ENCODE results near the gene FAM20A. TPM values are rescaled to one million over a fixed set of nuclear protein-coding genes. Genes with fewer than 3 reads are reported as not detected.

Gene FAM20A
- total and polyA plus RNA-seq, 9 of the 15 experiments (the other 6 are each of a cell fraction or from before 2014, with no cell fraction given): 0.07 TPM; not detected in 8

GRCh38 chr17:68512247-68512959 is 88.8 kb downstream of the FAM20A start, which contains the start of gene PRKAR1A (continued):
- TF ChIP-seq, protein P1, sequence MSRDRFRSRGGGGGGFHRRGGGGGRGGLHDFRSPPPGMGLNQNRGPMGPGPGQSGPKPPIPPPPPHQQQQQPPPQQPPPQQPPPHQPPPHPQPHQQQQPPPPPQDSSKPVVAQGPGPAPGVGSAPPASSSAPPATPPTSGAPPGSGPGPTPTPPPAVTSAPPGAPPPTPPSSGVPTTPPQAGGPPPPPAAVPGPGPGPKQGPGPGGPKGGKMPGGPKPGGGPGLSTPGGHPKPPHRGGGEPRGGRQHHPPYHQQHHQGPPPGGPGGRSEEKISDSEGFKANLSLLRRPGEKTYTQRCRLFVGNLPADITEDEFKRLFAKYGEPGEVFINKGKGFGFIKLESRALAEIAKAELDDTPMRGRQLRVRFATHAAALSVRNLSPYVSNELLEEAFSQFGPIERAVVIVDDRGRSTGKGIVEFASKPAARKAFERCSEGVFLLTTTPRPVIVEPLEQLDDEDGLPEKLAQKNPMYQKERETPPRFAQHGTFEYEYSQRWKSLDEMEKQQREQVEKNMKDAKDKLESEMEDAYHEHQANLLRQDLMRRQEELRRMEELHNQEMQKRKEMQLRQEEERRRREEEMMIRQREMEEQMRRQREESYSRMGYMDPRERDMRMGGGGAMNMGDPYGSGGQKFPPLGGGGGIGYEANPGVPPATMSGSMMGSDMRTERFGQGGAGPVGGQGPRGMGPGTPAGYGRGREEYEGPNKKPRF (IDR thresholded peaks at IDR 0.05; ENCODE audit: low read depth, low read length): no peak
- TF ChIP-seq TEAD2 (tag; IDR thresholded peaks at IDR 0.05): no peak
- TF ChIP-seq ZNF224 (CRISPR knock-in tag; IDR thresholded peaks at IDR 0.05): no peak
- TF ChIP-seq, protein P2, sequence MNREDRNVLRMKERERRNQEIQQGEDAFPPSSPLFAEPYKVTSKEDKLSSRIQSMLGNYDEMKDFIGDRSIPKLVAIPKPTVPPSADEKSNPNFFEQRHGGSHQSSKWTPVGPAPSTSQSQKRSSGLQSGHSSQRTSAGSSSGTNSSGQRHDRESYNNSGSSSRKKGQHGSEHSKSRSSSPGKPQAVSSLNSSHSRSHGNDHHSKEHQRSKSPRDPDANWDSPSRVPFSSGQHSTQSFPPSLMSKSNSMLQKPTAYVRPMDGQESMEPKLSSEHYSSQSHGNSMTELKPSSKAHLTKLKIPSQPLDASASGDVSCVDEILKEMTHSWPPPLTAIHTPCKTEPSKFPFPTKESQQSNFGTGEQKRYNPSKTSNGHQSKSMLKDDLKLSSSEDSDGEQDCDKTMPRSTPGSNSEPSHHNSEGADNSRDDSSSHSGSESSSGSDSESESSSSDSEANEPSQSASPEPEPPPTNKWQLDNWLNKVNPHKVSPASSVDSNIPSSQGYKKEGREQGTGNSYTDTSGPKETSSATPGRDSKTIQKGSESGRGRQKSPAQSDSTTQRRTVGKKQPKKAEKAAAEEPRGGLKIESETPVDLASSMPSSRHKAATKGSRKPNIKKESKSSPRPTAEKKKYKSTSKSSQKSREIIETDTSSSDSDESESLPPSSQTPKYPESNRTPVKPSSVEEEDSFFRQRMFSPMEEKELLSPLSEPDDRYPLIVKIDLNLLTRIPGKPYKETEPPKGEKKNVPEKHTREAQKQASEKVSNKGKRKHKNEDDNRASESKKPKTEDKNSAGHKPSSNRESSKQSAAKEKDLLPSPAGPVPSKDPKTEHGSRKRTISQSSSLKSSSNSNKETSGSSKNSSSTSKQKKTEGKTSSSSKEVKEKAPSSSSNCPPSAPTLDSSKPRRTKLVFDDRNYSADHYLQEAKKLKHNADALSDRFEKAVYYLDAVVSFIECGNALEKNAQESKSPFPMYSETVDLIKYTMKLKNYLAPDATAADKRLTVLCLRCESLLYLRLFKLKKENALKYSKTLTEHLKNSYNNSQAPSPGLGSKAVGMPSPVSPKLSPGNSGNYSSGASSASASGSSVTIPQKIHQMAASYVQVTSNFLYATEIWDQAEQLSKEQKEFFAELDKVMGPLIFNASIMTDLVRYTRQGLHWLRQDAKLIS (CRISPR knock-in tag; IDR thresholded peaks at IDR 0.05): no peak
- TF ChIP-seq TCF3 (CRISPR knock-in tag; IDR thresholded peaks at IDR 0.05): peak; percentile 13; the same call in 1 of the 2 replicates
- no peak for TF ChIP-seq FOXJ3 (CRISPR knock-in tag; IDR thresholded peaks at IDR 0.05)
- TF ChIP-seq RNF219 (CRISPR knock-in tag; IDR thresholded peaks at IDR 0.05): no peak
- TF ChIP-seq ZBTB11 (CRISPR knock-in tag; IDR thresholded peaks at IDR 0.05): peak in 1 of 3 experiments; percentile 45; a peak in 1 of 6 replicates
- TF ChIP-seq TAF15 (IDR thresholded peaks at IDR 0.05; ENCODE audit: low read depth, low read length): no peak
- TF ChIP-seq BCOR (IDR thresholded peaks at IDR 0.05): no peak
- TF ChIP-seq ZNF41 (CRISPR knock-in tag; conservative IDR thresholded peaks at IDR 0.05): 0 out of 2 replicates have a peak, but pooled peaks have one; percentile 6
- no peak for TF ChIP-seq FOXA1 (IDR thresholded peaks at IDR 0.05; ENCODE audit: borderline replicate concordance)
- no peak for TF ChIP-seq KAT7 (CRISPR knock-in tag; IDR thresholded peaks at IDR 0.05; ENCODE audit: borderline replicate concordance)

All from K562 (cell line).